G401 (cell line): ENCODE measurements around the gene SLC29A1. TPM values are rescaled to one million over a fixed set of nuclear protein-coding genes. Genes with fewer than 3 reads are reported as not detected.

Experiments
- DNase-seq: peaks from one replicate; pipeline ENCODE4 v3.0.0-alpha.2; 2015; ENCODE audit warnings: low spot score
- in situ Hi-C: cut with HindIII; loops from 2 replicates; pipeline ENCODE4 v1.10.0; 2016; ENCODE audit warnings: low sequenced_read_pairs, mixed read lengths
- total RNA-seq: library from RNA; depleted of rRNA; stranded (reverse); fragments of >200 nt; shearing (Covaris generic); gene quantifications from 2 replicates; pipeline ENCODE4 v1.2.3, GENCODE V29; 2014

Gene SLC29A1
- total RNA-seq, 1 experiment from 2014 or later: 46.1 TPM

GRCh38 chr6:44260451-44261297 lies 37.3 kb downstream of the SLC29A1 start:
- in situ Hi-C loops: no loop called here
- no peak for DNase-seq

- DNase-seq: no peak
- in situ Hi-C loops: no loop called here
Measured at GRCh38 chr6:44261581-44261980, 38.2 kb downstream of the SLC29A1 start.

GRCh38 chr6:44262467-44263353 lies 39.3 kb downstream of the SLC29A1 start:
- no peak for DNase-seq
- in situ Hi-C loops: no loop called here

GRCh38 chr6:44263354-44264100 lies 40.1 kb downstream of the SLC29A1 start:
- in situ Hi-C loops: no loop called here
- no peak for DNase-seq

- in situ Hi-C loops: no loop called here
- DNase-seq: no peak
Measured at GRCh38 chr6:44264154-44265006, 41.0 kb downstream of the SLC29A1 start.

GRCh38 chr6:44265007-44265721 lies 41.8 kb downstream of the SLC29A1 start, which contains the start of gene NFKBIE:
NFKBIE (minus strand) TSS chr6:44265551; CDS start chr6:44265346, 205 bp downstream.
- peak; percentile 88 for DNase-seq
- in situ Hi-C loops: no loop called here

- in situ Hi-C loops: no loop called here
- DNase-seq: no peak
Measured at GRCh38 chr6:44265722-44266233, 42.4 kb downstream of the SLC29A1 start.

- in situ Hi-C loops: no loop called here
- no peak for DNase-seq
Measured at GRCh38 chr6:44266347-44266746, 43.0 kb downstream of the SLC29A1 start.

- no peak for DNase-seq
- in situ Hi-C loops: no loop called here
Measured at GRCh38 chr6:44267252-44267651, 43.9 kb downstream of the SLC29A1 start.

- peak; percentile 80 for DNase-seq
- in situ Hi-C loops: no loop called here
Measured at GRCh38 chr6:44268095-44268628, 44.8 kb downstream of the SLC29A1 start.

- in situ Hi-C loops: no loop called here
- no peak for DNase-seq
Measured at GRCh38 chr6:44269178-44269920, 46.0 kb downstream of the SLC29A1 start.

- in situ Hi-C loops: no loop called here
- DNase-seq: peak; percentile 89
Measured at GRCh38 chr6:44269921-44270525, 46.6 kb downstream of the SLC29A1 start, which contains the start of gene TMEM151B. TMEM151B (plus strand) TSS chr6:44270450; CDS start chr6:44270743, 293 bp downstream.

- in situ Hi-C loops: no loop called here
- DNase-seq: no peak
Measured at GRCh38 chr6:44270526-44271405, 47.4 kb downstream of the SLC29A1 start.

- in situ Hi-C loops: no loop called here
- DNase-seq: no peak
Measured at GRCh38 chr6:44271406-44271723, 48.0 kb downstream of the SLC29A1 start.

- in situ Hi-C loops: no loop called here
- peak; percentile 83 for DNase-seq
Measured at GRCh38 chr6:44271914-44272313, 48.5 kb downstream of the SLC29A1 start.

- in situ Hi-C loops: no loop called here
- DNase-seq: no peak
Measured at GRCh38 chr6:44272529-44272928, 49.1 kb downstream of the SLC29A1 start.
